Gastrocnemius medialis (tissue), 4 donors: ENCODE measurements around the gene SLAMF8. TPM values are rescaled to one million over a fixed set of nuclear protein-coding genes. Genes with fewer than 3 reads are reported as not detected.
A peak's percentile ranks its signal among the peaks of the same experiment; 100 is the strongest.

ENCODE experiments used
- ATAC-seq, 2 donors: fragments of 150-250 bp; one replicate each; pipeline ENCODE4 v1.9.1; 2016
- DNase-seq, 2 donors: peaks; one replicate each; pipeline ENCODE4 v3.0.0-alpha.2; 2019
- H3K27ac ChIP-seq, 4 donors: fragments of 200-600 bp; sonication (generic); 1 replicate in 1 of 4; 2 replicates in 3 of 4; pipeline ENCODE4 v1.5.1; 2016 to 2018; ENCODE audit warnings: mild to moderate bottlenecking in 2 of 4, moderate library complexity in 1 of 4
- H3K27me3 ChIP-seq, 3 donors: fragments of 200-600 bp; sonication (generic) in 2 of 3; 1 replicate in 1 of 3; 2 replicates in 2 of 3; pipeline versions ENCODE4 v1.5.1 to v1.6.0; 2016 to 2019; ENCODE audit warnings: mild to moderate bottlenecking in 1 of 3, moderate library complexity in 1 of 3
- H3K36me3 ChIP-seq, 2 donors: fragments of 200-600 bp; sonication (generic) in 1 of 2; one replicate each; pipeline ENCODE4 v1.5.1; 2017 to 2018
- H3K4me1 ChIP-seq, 2 donors: fragments of 200-600 bp; sonication (generic) in 1 of 2; one replicate each; pipeline ENCODE4 v1.5.1; 2016 to 2017; ENCODE audit warnings: mild to moderate bottlenecking in 2 of 2
- H3K4me3 ChIP-seq, 4 donors: fragments of 200-600 bp; sonication (generic) in 3 of 4; 1 replicate in 1 of 4; 2 replicates in 3 of 4; pipeline ENCODE4 v1.5.1; 2016 to 2019; ENCODE audit warnings: mild to moderate bottlenecking in 2 of 4
- H3K9me3 ChIP-seq, 3 donors: fragments of 200-600 bp; sonication (generic) in 2 of 3; 1 replicate in 1 of 3; 2 replicates in 2 of 3; pipeline ENCODE4 v1.5.1; 2016 to 2019
- POLR2A ChIP-seq, 2 donors: fragments of 450-650 bp; IDR thresholded peaks; one replicate each; pipeline ENCODE4 v1.6.1; 2017; ENCODE audit warnings: antibody characterized with exemption in 2 of 2, mild to moderate bottlenecking in 2 of 2, moderate library complexity in 2 of 2
- in situ Hi-C, 4 donors: fragments of 200-750 bp; cut with MboI; loops; one replicate each; pipeline versions ENCODE4 v1.15.0 to v1.8.0; 2017; ENCODE audit warnings: low sequenced_read_pairs in 4 of 4
- intact Hi-C: fragments of 100-400 bp; cut with DNase I; formaldehyde crosslinking; loops from one replicate; pipeline ENCODE4 v1.15.1; 2023; ENCODE audit warnings: low total_unique reads
- total RNA-seq, 4 donors: library from RNA; depleted of rRNA; stranded (reverse); fragments of >200 nt; gene quantifications; one replicate each; pipeline versions ENCODE4 v1.1.0 to v1.2.3, GENCODE V29; 2016
- TF ChIP-seq, protein P1 (sequence below), 5 experiments: fragments of 450-650 bp in 3 of 5; fragments of 200-600 bp in 2 of 5; sonication (generic) in 2 of 5; IDR thresholded peaks in 4 of 5; conservative IDR thresholded peaks in 1 of 5; 1 replicate in 4 of 5; 2 replicates in 1 of 5; pipeline ENCODE4 v1.5.1; 2016 to 2019; ENCODE audit warnings: antibody characterized with exemption in 5 of 5, mild to moderate bottlenecking in 3 of 5, moderate library complexity in 3 of 5

The SLAMF8 gene
- total RNA-seq, 4 donors from 2014 or later = 0.75 to 2.3 (median 2.0) TPM; not detected in 1

DNA sequence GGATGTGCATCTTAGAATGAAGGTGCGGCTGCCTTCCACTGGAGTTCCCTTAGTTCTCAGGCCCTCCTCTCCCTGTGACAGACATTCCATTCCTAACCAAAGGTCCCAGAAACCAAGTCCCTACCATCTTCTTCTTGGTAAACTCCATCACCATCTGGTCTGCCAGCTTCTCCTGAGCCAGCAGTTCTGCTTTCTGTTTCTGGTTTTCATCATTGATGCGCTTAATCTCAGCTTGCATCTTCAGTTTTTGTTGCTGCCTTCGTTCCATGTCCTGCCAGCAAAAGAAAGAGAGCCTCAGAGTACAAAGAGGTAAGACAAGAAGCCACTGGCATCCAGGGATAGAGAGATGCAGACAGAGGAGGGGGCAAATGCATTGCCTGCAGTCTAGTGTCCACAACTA lies 53.8 kb downstream of the SLAMF8 start:
- in situ Hi-C loops = no loop called here
- no peaks in the 10 kb centered on the region for H3K27me3 ChIP-seq
- ATAC-seq (no peak), DNase-seq (no peak)
- H3K4me1 ChIP-seq = no peaks in the 10 kb centered on the region
- TF ChIP-seq POLR2A (IDR thresholded peaks at IDR 0.05) = no peak
- TF ChIP-seq, protein P1, sequence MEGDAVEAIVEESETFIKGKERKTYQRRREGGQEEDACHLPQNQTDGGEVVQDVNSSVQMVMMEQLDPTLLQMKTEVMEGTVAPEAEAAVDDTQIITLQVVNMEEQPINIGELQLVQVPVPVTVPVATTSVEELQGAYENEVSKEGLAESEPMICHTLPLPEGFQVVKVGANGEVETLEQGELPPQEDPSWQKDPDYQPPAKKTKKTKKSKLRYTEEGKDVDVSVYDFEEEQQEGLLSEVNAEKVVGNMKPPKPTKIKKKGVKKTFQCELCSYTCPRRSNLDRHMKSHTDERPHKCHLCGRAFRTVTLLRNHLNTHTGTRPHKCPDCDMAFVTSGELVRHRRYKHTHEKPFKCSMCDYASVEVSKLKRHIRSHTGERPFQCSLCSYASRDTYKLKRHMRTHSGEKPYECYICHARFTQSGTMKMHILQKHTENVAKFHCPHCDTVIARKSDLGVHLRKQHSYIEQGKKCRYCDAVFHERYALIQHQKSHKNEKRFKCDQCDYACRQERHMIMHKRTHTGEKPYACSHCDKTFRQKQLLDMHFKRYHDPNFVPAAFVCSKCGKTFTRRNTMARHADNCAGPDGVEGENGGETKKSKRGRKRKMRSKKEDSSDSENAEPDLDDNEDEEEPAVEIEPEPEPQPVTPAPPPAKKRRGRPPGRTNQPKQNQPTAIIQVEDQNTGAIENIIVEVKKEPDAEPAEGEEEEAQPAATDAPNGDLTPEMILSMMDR (IDR thresholded peaks at IDR 0.05 in 4 of 5, conservative IDR thresholded peaks at IDR 0.05 in 1 of 5) = no peak
- H3K4me3 ChIP-seq = no peak overlapping the region
- H3K36me3 ChIP-seq = no peaks in the 10 kb centered on the region
- no peaks in the 10 kb centered on the region for H3K9me3 ChIP-seq
- H3K27ac ChIP-seq = no peak overlapping the region
- intact Hi-C loops = no loop called here

DNA sequence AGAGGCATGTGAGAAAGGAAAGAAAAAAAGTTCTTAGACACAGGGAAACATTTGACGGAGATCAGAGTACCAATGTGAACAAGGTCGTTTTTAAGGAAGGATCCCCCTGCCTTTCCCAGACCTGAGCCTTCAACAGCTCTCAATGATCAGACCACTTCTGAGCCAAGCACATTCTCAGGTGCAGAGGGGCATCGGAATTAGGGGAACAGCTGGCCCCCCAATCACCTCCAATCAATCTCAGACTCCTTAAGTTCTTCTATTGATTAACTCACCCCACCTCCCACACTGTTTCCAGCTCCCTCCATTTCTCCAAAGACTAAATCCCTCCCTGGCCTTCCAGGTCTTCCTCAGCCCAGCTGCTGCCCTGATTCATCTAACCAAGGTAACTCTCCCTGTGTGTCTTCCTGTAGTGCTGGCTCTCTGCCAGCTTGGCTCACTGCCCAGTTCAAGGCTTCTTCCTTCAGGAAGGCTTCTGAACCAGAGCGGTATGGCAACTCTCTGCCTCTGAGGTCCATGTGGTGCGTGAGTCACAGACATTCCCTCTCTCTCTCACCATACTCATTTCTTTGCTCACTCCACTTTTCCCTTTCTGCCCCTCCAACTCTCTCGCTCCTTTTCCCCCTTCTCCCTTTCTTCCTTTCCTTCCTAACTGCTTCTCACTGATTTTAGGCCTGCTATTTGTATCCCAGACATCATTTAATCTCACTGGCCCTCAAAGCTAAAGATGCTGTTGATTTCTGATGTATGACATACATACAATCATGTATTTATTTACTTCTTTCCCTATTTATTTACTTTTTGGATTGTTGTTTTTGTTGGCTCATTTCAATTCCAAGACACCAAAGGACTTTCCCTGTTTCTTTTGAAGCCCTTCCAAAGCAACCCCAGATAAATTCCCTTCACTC lies 55.2 kb downstream of the SLAMF8 start:
- Histone ChIP-seq H3K4me3 (no peak overlapping the region), H3K36me3 (no peaks in the 10 kb centered on the region), H3K4me1 (no peaks in the 10 kb centered on the region), H3K9me3 (no peaks in the 10 kb centered on the region), H3K27ac (no peak overlapping the region), H3K27me3 (no peaks in the 10 kb centered on the region)
- in situ Hi-C loops (no loop called here), intact Hi-C loops (no loop called here)
- ATAC-seq (peak in 1 of 2 donors; percentile 30), DNase-seq (peak in 1 of 2 donors; percentile 38)
- TF ChIP-seq POLR2A (IDR thresholded peaks at IDR 0.05) = no peak
- TF ChIP-seq, protein P1 (IDR thresholded peaks at IDR 0.05 in 4 of 5, conservative IDR thresholded peaks at IDR 0.05 in 1 of 5) = no peak

- intact Hi-C loops (no loop called here), in situ Hi-C loops (no loop called here)
- ATAC-seq = no peak
- H3K4me3 ChIP-seq = no peak overlapping the region
- no peaks in the 10 kb centered on the region for H3K9me3 ChIP-seq
- no peaks in the 10 kb centered on the region for H3K27me3 ChIP-seq
- no peak for DNase-seq
- no peaks in the 10 kb centered on the region for H3K36me3 ChIP-seq
- no peaks in the 10 kb centered on the region for H3K4me1 ChIP-seq
- no peak for TF ChIP-seq POLR2A (IDR thresholded peaks at IDR 0.05)
- H3K27ac ChIP-seq = no peak overlapping the region
These were observed 55.8 kb downstream of the SLAMF8 start for GRCh38 chr1:159882527-159882862.

DNA sequence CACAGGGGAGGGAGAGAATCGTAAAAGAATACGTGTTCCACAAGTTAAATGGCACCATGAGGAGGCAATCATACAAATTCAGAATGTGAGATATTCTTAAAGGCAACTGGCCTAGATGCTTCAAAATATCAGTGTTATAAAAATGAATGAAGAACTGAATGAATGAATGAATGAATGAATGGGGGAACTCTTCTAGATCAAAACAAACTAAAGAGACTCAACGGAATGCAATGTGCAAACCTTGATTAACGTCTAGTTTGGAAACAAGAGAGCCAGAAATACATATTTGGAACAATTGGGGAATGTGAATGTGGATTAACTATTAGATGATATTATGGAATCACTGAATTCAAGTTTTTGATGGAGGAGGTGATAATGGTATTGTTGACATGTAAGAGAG lies 56.5 kb downstream of the SLAMF8 start:
- in situ Hi-C loops = no loop called here
- DNase-seq = no peak
- intact Hi-C loops = no loop called here
- Histone ChIP-seq H3K36me3 (no peaks in the 10 kb centered on the region), H3K4me1 (no peaks in the 10 kb centered on the region), H3K27ac (no peak overlapping the region), H3K9me3 (no peaks in the 10 kb centered on the region), H3K27me3 (no peaks in the 10 kb centered on the region), H3K4me3 (no peak overlapping the region)
- ATAC-seq = no peak
- no peak for TF ChIP-seq POLR2A (IDR thresholded peaks at IDR 0.05)
- TF ChIP-seq, protein P1 (IDR thresholded peaks at IDR 0.05 in 4 of 5, conservative IDR thresholded peaks at IDR 0.05 in 1 of 5) = no peak

- Histone ChIP-seq H3K9me3 (no peaks in the 10 kb centered on the region), H3K4me3 (no peak overlapping the region), H3K27ac (no peak overlapping the region), H3K27me3 (no peaks in the 10 kb centered on the region), H3K4me1 (peaks cover 0 to 1% of the 10 kb centered on the region in 2 donors), H3K36me3 (no peaks in the 10 kb centered on the region)
- DNase-seq (no peak), ATAC-seq (no peak)
- in situ Hi-C loops (no loop called here), intact Hi-C loops (no loop called here)
- TF ChIP-seq POLR2A (IDR thresholded peaks at IDR 0.05) = no peak
- TF ChIP-seq, protein P1 (IDR thresholded peaks at IDR 0.05 in 4 of 5, conservative IDR thresholded peaks at IDR 0.05 in 1 of 5) = no peak
These were observed 57.6 kb downstream of the SLAMF8 start for GRCh38 chr1:159884296-159884695.

Other genes with a start within 250 kb of the SLAMF8 start
- 1 to 10 TPM in 2 of 4 donors, not detected in 2; 1.5 to 4.1 TPM for gene APCS, start 239.0 kb upstream of the SLAMF8 start, total RNA-seq
- gene CRP, start 112.3 kb upstream of the SLAMF8 start, total RNA-seq = 10 to 100 TPM in 2 of 4 donors, not detected in 2; 11.0 to 26.7 TPM
- 10 to 100 TPM; 47.0 to 94.6 (median 77.2) TPM for gene DUSP23, start 45.9 kb upstream of the SLAMF8 start, total RNA-seq
- gene FCRL6, start 24.5 kb upstream of the SLAMF8 start, total RNA-seq = not detected
- gene VSIG8, start 35.8 kb downstream of the SLAMF8 start, total RNA-seq = not detected
- gene CFAP45, start 73.3 kb downstream of the SLAMF8 start, total RNA-seq = not detected
- gene TAGLN2, start 98.6 kb downstream of the SLAMF8 start, total RNA-seq = 10 to 100 TPM; 28.8 to 48.2 (median 37.5) TPM
- gene IGSF9, start 118.7 kb downstream of the SLAMF8 start, total RNA-seq = under 1 TPM in 2 of 4 donors, not detected in 2; 0.10 to 0.11 TPM
- gene SLAMF9, start 127.4 kb downstream of the SLAMF8 start, total RNA-seq = not detected
- under 1 TPM; 0.55 to 0.75 (median 0.72) TPM for gene PIGM, start 205.1 kb downstream of the SLAMF8 start, total RNA-seq
- not detected for gene KCNJ10, start 243.3 kb downstream of the SLAMF8 start, total RNA-seq